Measurements from ENCODE around the gene BZW1.

BZW1 gene

GRCh38 chr2:200834701-200835100, 23.0 kb downstream of the BZW1 start:
- no peak for DNase-seq (ENCODE audit: low read depth in 2 of 2)

GRCh38 chr2:200839513-200839912, 27.8 kb downstream of the BZW1 start:
- no peak for DNase-seq (ENCODE audit: low read depth in 2 of 2)

- no peak for DNase-seq (ENCODE audit: low read depth in 2 of 2)
These were observed 32.6 kb downstream of the BZW1 start for GRCh38 chr2:200843993-200844948.

GRCh38 chr2:200845194-200845593, 33.5 kb downstream of the BZW1 start:
- no peak for DNase-seq (ENCODE audit: low read depth in 2 of 2)

- DNase-seq (ENCODE audit: low read depth in 2 of 2): no peak
These were observed 34.1 kb downstream of the BZW1 start for GRCh38 chr2:200845669-200846325.

- DNase-seq (ENCODE audit: low read depth in 2 of 2): no peak
These were observed 35.6 kb downstream of the BZW1 start for GRCh38 chr2:200847269-200847668.

GRCh38 chr2:200847939-200848338, 36.2 kb downstream of the BZW1 start:
- no peak for DNase-seq (ENCODE audit: low read depth in 2 of 2)

- no peak for DNase-seq (ENCODE audit: low read depth in 2 of 2)
These were observed 39.0 kb downstream of the BZW1 start for GRCh38 chr2:200850512-200851256.

GRCh38 chr2:200851398-200852248, 39.9 kb downstream of the BZW1 start:
- DNase-seq (ENCODE audit: low read depth in 2 of 2): no peak

- DNase-seq (ENCODE audit: low read depth in 2 of 2): no peak
These were observed 40.9 kb downstream of the BZW1 start for GRCh38 chr2:200852605-200853004.

- no peak for DNase-seq (ENCODE audit: low read depth in 2 of 2)
These were observed 45.1 kb downstream of the BZW1 start for GRCh38 chr2:200856806-200857205.

GRCh38 chr2:200860092-200860795, 48.5 kb downstream of the BZW1 start:
- peak in 1 of 2 experiments; percentile 32 for DNase-seq (ENCODE audit: low read depth in 2 of 2)

- DNase-seq (ENCODE audit: low read depth in 2 of 2): no peak
These were observed 50.0 kb downstream of the BZW1 start for GRCh38 chr2:200861617-200862155.

GRCh38 chr2:200862532-200863000, 50.9 kb downstream of the BZW1 start:
- peak; percentile 40 to 42 for DNase-seq (ENCODE audit: low read depth in 2 of 2)

GRCh38 chr2:200863782-200864175, 52.1 kb downstream of the BZW1 start:
- no peak for DNase-seq (ENCODE audit: low read depth in 2 of 2)

GRCh38 chr2:200864176-200865034, 52.7 kb downstream of the BZW1 start, which contains the start of gene CLK1:
Gene CLK1 (minus strand): TSS chr2:200864658. CDS start chr2:200861862, 2,796 bp downstream.
- peak; percentile 95 to 97 for DNase-seq (ENCODE audit: low read depth in 2 of 2)

GRCh38 chr2:200869014-200869413, 57.3 kb downstream of the BZW1 start:
- no peak for DNase-seq (ENCODE audit: low read depth in 2 of 2)

GRCh38 chr2:200871151-200871550, 59.4 kb downstream of the BZW1 start:
- DNase-seq (ENCODE audit: low read depth in 2 of 2): no peak

GRCh38 chr2:200873560-200873959, 61.9 kb downstream of the BZW1 start:
- no peak for DNase-seq (ENCODE audit: low read depth in 2 of 2)
